GM12875 (cell line): ENCODE data around the gene HOXB9.

ENCODE experiments used
- H3K4me3 ChIP-seq: one replicate; pipeline ENCODE4 v1.5.1; 2011; ENCODE audit warnings: low read depth, low read length, control low read depth
- CTCF ChIP-seq: IDR thresholded peaks from 2 replicates; pipeline ENCODE4 v1.5.1; 2011; ENCODE audit warnings: low read depth, mild to moderate bottlenecking, control low read depth, inconsistent platforms, low read length, moderate library complexity, borderline replicate concordance; ENCODE audit not compliant: insufficient read depth

HOXB9 gene

GRCh38 chr17:48600244-48601098 lies 25.7 kb downstream of the HOXB9 start:
- no peak for TF ChIP-seq CTCF
- H3K4me3 ChIP-seq: no peak overlapping the region

GRCh38 chr17:48599354-48599753 lies 26.8 kb downstream of the HOXB9 start:
- no peak for TF ChIP-seq CTCF
- H3K4me3 ChIP-seq: no peak overlapping the region

- TF ChIP-seq CTCF: no peak
- no peak overlapping the region for H3K4me3 ChIP-seq
These were observed 27.4 kb downstream of the HOXB9 start for GRCh38 chr17:48598736-48599135.

GRCh38 chr17:48597778-48598631 lies 28.2 kb downstream of the HOXB9 start:
- no peak for TF ChIP-seq CTCF
- H3K4me3 ChIP-seq: peak overlapping the region; percentile 52

GRCh38 chr17:48597528-48597777 lies 28.7 kb downstream of the HOXB9 start:
- TF ChIP-seq CTCF: no peak
- H3K4me3 ChIP-seq: peak overlapping the region; percentile 52

- no peak for TF ChIP-seq CTCF
- peak overlapping the region; percentile 52 for H3K4me3 ChIP-seq
These were observed 29.2 kb downstream of the HOXB9 start for GRCh38 chr17:48596735-48597527.
